HFF-Myc (cell line): ENCODE measurements around the gene BAG3.

ENCODE experiments used
- DNase-seq: peaks from one replicate; pipeline ENCODE4 v3.0.0-alpha.2; 2011; ENCODE audit warnings: low read depth; ENCODE audit errors: extremely low read depth
- H3K4me3 ChIP-seq: replicated peaks from 2 replicates; pipeline ENCODE4 v1.5.1; 2011; ENCODE audit warnings: low read depth, mild to moderate bottlenecking, control low read depth, low read length
- CTCF ChIP-seq: IDR thresholded peaks from 2 replicates; pipeline ENCODE4 v1.5.1; 2012; ENCODE audit warnings: mild to moderate bottlenecking, low read depth, low read length, control low read depth; ENCODE audit errors: missing control alignments

The BAG3 gene

GRCh38 chr10:119670717-119671116 is 19.5 kb downstream of the BAG3 start:
- TF ChIP-seq CTCF, result no peak
- no peak for DNase-seq
- H3K4me3 ChIP-seq, result no peak overlapping the region

- no peak for TF ChIP-seq CTCF
- no peak overlapping the region for H3K4me3 ChIP-seq
- no peak for DNase-seq
Measured at GRCh38 chr10:119671381-119671780, 20.2 kb downstream of the BAG3 start.

- H3K4me3 ChIP-seq, result no peak overlapping the region
- DNase-seq, result no peak
- no peak for TF ChIP-seq CTCF
Measured at GRCh38 chr10:119672291-119672690, 21.1 kb downstream of the BAG3 start.

GRCh38 chr10:119673271-119673670 is 22.1 kb downstream of the BAG3 start:
- no peak for DNase-seq
- H3K4me3 ChIP-seq, result no peak overlapping the region
- TF ChIP-seq CTCF, result no peak

GRCh38 chr10:119675483-119676170 is 24.4 kb downstream of the BAG3 start:
- DNase-seq, result no peak
- TF ChIP-seq CTCF, result no peak
- H3K4me3 ChIP-seq, result no peak overlapping the region

GRCh38 chr10:119677126-119677525 is 25.9 kb downstream of the BAG3 start:
- DNase-seq, result no peak
- no peak for TF ChIP-seq CTCF
- no peak overlapping the region for H3K4me3 ChIP-seq
